Measurements from ENCODE around the gene IPP.

DNA sequence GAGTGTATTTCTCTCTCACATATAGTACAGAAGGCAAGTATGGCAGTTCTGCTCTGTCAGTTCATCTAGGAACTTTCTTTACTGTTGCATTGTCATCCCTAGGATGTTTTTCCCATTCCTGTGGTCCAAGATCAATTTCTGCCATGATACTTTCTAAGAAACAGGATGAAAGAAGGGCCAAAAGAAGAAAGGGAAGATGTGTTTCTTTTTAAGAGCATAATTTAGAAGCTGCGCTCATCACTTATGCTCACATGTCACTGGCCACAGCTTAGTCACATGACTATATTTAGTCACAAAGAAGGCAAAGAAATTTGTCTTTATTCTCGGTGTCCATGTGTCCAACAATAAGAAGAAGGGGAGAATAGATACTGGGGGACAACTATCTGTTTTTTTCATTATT lies 45.9 kb upstream of the IPP start:
- no peak for TF ChIP-seq EP300 (IDR thresholded peaks at IDR 0.05; ENCODE audit: low read depth)
- no peak for TF ChIP-seq CTCF (IDR thresholded peaks at IDR 0.05)
- TF ChIP-seq POLR2AphosphoS5 (IDR thresholded peaks at IDR 0.05): no peak
- no peak for TF ChIP-seq POLR2A (IDR thresholded peaks at IDR 0.05)
